T-helper 2 cell (primary cell): ENCODE results near the gene PRR7.

Source experiments
- DNase-seq, 5 experiments: peaks; one replicate each; pipeline versions ENCODE4 v3.0.0 to v3.0.0-alpha.2; 2012 to 2022

The PRR7 gene

GRCh38 chr5:177425196-177425800 is 21.3 kb upstream of the PRR7 start:
- no peak for DNase-seq

GRCh38 chr5:177425801-177426565 is 20.6 kb upstream of the PRR7 start:
- DNase-seq, result peak; percentile 96 to 100 (median 100)

GRCh38 chr5:177426566-177427210 is 19.9 kb upstream of the PRR7 start, which contains the start of gene GRK6:
GRK6 (plus strand) TSS chr5:177426676; CDS start chr5:177426846, 170 bp downstream.
- DNase-seq, result peak; percentile 42 to 88 (median 64)

- peak in 1 of 5 experiments; percentile 43 for DNase-seq
Observed at GRCh38 chr5:177427211-177427822, 19.3 kb upstream of the PRR7 start.

- peak in 1 of 5 experiments; percentile 69 for DNase-seq
Observed at GRCh38 chr5:177427919-177428573, 18.6 kb upstream of the PRR7 start.

- DNase-seq, result no peak
Observed at GRCh38 chr5:177428574-177429217, 17.9 kb upstream of the PRR7 start.

GRCh38 chr5:177429248-177430040 is 17.2 kb upstream of the PRR7 start:
- DNase-seq, result peak; percentile 43 to 97 (median 77)

GRCh38 chr5:177430140-177430951 is 16.3 kb upstream of the PRR7 start:
- DNase-seq, result no peak

GRCh38 chr5:177430972-177431316 is 15.7 kb upstream of the PRR7 start:
- DNase-seq, result peak in 1 of 5 experiments; percentile 53

GRCh38 chr5:177431317-177432142 is 15.1 kb upstream of the PRR7 start:
- DNase-seq, result peak; percentile 34 to 99 (median 67)

GRCh38 chr5:177432143-177432838 is 14.3 kb upstream of the PRR7 start:
- peak in 1 of 5 experiments; percentile 48 for DNase-seq

GRCh38 chr5:177432839-177433657 is 13.6 kb upstream of the PRR7 start:
- DNase-seq, result no peak

- no peak for DNase-seq
Observed at GRCh38 chr5:177433658-177434217, 12.9 kb upstream of the PRR7 start.

- DNase-seq, result peak in 4 of 5 experiments; percentile 29 to 89 (median 45)
Observed at GRCh38 chr5:177434437-177434836, 12.2 kb upstream of the PRR7 start.

GRCh38 chr5:177434942-177435738 is 11.5 kb upstream of the PRR7 start:
- no peak for DNase-seq

- DNase-seq, result no peak
Observed at GRCh38 chr5:177435847-177436536, 10.6 kb upstream of the PRR7 start.
